CD4-positive, alpha-beta T cell (primary cell): ENCODE measurements around the gene COG5. TPM values are rescaled to one million over a fixed set of nuclear protein-coding genes. Genes with fewer than 3 reads are reported as not detected.

Experiments
- ATAC-seq: fragments of 200-7000 bp; cut with Tn5 transposase; one replicate; pipeline ENCODE4 v1.10.0; 2022; ENCODE audit warnings: mild to moderate bottlenecking; ENCODE audit not compliant: poor library complexity
- CTCF ChIA-PET: fragments of 350-600 bp; sonication (Branson Sonifier 250); formaldehyde crosslinking; loops from one replicate; lab custom pipeline; 2021; ENCODE audit warnings: antibody characterized with exemption, inconsistent platforms; lab: Charles Lee
- POLR2A ChIA-PET: fragments of 350-600 bp; sonication (Branson Sonifier 250); formaldehyde crosslinking; loops from one replicate; lab custom pipeline; 2021; ENCODE audit warnings: antibody characterized with exemption, inconsistent platforms; lab: Charles Lee
- DNase-seq, 14 experiments: peaks; one replicate each; pipeline ENCODE4 v3.0.0-alpha.2; 2013 to 2020; ENCODE audit warnings: mixed read lengths in 2 of 14
- H3K27ac ChIP-seq, 2 donors: one replicate each; pipeline versions ENCODE4 v1.5.1 to v1.7.0; 2013; ENCODE audit warnings: low read length in 2 of 2, low read depth in 1 of 2, mild to moderate bottlenecking in 1 of 2
- H3K27me3 ChIP-seq, 2 experiments: 1 replicate in 1 of 2; 2 replicates in 1 of 2; pipeline versions ENCODE4 v1.6.1 to v1.7.0; 2013; ENCODE audit warnings: low read length in 2 of 2, control low read depth in 1 of 2, mild to moderate bottlenecking in 1 of 2, moderate library complexity in 1 of 2; ENCODE audit not compliant: insufficient read depth in 2 of 2, control insufficient read depth in 1 of 2
- H3K36me3 ChIP-seq: one replicate; pipeline ENCODE4 v1.6.1; 2013; ENCODE audit warnings: low read length, control low read depth; ENCODE audit not compliant: insufficient read depth
- H3K4me1 ChIP-seq: one replicate; pipeline ENCODE4 v1.6.1; 2013; ENCODE audit warnings: low read length, control low read depth; ENCODE audit not compliant: insufficient read depth
- H3K4me3 ChIP-seq: one replicate; pipeline ENCODE4 v1.5.1; 2013; ENCODE audit warnings: mild to moderate bottlenecking, low read length, moderate library complexity
- H3K9me3 ChIP-seq, 2 experiments: 1 replicate in 1 of 2; 2 replicates in 1 of 2; pipeline versions ENCODE4 v1.6.1 to v1.7.0; 2013; ENCODE audit warnings: low read length in 2 of 2, mild to moderate bottlenecking in 2 of 2, control low read depth in 1 of 2, moderate library complexity in 1 of 2; ENCODE audit not compliant: control insufficient read depth in 1 of 2, insufficient read depth in 1 of 2
- H3K27ac Mint-ChIP-seq: one replicate; pipeline ENCODE4 v1.8.0; 2020; ENCODE audit warnings: mixed read lengths
- H3K27me3 Mint-ChIP-seq: one replicate; pipeline ENCODE4 v1.8.0; 2021; ENCODE audit warnings: mixed read lengths
- H3K36me3 Mint-ChIP-seq: one replicate; pipeline ENCODE4 v1.8.0; 2021; ENCODE audit warnings: low read depth, mixed read lengths
- H3K4me1 Mint-ChIP-seq: one replicate; pipeline ENCODE4 v1.8.0; 2021; ENCODE audit warnings: low read depth, mixed read lengths
- H3K4me3 Mint-ChIP-seq: one replicate; pipeline ENCODE4 v1.8.0; 2020; ENCODE audit warnings: mild to moderate bottlenecking, mixed read lengths
- H3K9me3 Mint-ChIP-seq: one replicate; pipeline ENCODE4 v1.8.0; 2020; ENCODE audit warnings: mixed read lengths
- intact Hi-C, 2 experiments: fragments of 100-400 bp; cut with DNase I in 1 of 2; cut with micrococcal nuclease in 1 of 2; formaldehyde crosslinking; loops; one replicate each; pipeline versions ENCODE4 v1.15.1 to v1.9.0; 2023 to 2025; cut with DNase I, micrococcal nuclease
- total RNA-seq, 174 experiments: library from RNA in 2 of 174; stranded (reverse) in 2 of 174; gene quantifications; one replicate each; pipeline ENCODE4 v1.2.3 and lab custom pipeline; 2021 to 2026
- TF ChIP-seq, protein P1 (sequence below): fragments of 200-600 bp; IDR thresholded peaks from one replicate; pipeline ENCODE4 v1.8.0; 2022; ENCODE audit warnings: antibody characterized with exemption, mild to moderate bottlenecking

COG5 gene
- total RNA-seq, 2 experiments from 2014 or later = 43.4 to 44.5 TPM

DNA sequence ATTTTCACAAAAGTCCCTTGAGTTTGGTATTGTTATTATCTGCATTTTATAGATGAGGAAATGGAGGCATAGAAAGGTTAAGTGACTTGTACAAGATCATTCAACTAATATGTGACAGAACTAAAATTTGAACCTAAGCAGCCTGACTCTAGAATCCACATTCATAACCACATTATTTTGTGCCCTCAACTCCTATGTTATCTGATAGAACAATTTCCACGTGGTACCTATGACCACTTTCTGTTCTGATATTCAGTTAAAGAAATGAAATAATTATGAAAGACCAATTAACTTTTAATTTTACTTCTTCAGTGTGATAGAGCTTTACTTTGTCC lies 33.8 kb upstream of the COG5 start:
- Mint-ChIP-seq H3K4me1 (no peaks in the 10 kb centered on the region), H3K27ac (no peak overlapping the region), H3K4me3 (no peak overlapping the region), H3K27me3 (no peaks in the 10 kb centered on the region), H3K9me3 (no peaks in the 10 kb centered on the region), H3K36me3 (peaks cover 51% of the 10 kb centered on the region)
- no peaks in the 10 kb centered on the region for H3K4me1 ChIP-seq
- no peaks in the 10 kb centered on the region for H3K27me3 ChIP-seq
- ATAC-seq (no peak), DNase-seq (no peak)
- intact Hi-C loops = no loop called here
- no peak overlapping the region for H3K4me3 ChIP-seq
- TF ChIP-seq, protein P1, sequence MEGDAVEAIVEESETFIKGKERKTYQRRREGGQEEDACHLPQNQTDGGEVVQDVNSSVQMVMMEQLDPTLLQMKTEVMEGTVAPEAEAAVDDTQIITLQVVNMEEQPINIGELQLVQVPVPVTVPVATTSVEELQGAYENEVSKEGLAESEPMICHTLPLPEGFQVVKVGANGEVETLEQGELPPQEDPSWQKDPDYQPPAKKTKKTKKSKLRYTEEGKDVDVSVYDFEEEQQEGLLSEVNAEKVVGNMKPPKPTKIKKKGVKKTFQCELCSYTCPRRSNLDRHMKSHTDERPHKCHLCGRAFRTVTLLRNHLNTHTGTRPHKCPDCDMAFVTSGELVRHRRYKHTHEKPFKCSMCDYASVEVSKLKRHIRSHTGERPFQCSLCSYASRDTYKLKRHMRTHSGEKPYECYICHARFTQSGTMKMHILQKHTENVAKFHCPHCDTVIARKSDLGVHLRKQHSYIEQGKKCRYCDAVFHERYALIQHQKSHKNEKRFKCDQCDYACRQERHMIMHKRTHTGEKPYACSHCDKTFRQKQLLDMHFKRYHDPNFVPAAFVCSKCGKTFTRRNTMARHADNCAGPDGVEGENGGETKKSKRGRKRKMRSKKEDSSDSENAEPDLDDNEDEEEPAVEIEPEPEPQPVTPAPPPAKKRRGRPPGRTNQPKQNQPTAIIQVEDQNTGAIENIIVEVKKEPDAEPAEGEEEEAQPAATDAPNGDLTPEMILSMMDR = no peak
- ChIA-PET CTCF (no interaction called here), POLR2A (no interaction called here)
- no peaks in the 10 kb centered on the region for H3K9me3 ChIP-seq
- peaks cover 8% of the 10 kb centered on the region for H3K36me3 ChIP-seq
- H3K27ac ChIP-seq = no peak overlapping the region

DNA sequence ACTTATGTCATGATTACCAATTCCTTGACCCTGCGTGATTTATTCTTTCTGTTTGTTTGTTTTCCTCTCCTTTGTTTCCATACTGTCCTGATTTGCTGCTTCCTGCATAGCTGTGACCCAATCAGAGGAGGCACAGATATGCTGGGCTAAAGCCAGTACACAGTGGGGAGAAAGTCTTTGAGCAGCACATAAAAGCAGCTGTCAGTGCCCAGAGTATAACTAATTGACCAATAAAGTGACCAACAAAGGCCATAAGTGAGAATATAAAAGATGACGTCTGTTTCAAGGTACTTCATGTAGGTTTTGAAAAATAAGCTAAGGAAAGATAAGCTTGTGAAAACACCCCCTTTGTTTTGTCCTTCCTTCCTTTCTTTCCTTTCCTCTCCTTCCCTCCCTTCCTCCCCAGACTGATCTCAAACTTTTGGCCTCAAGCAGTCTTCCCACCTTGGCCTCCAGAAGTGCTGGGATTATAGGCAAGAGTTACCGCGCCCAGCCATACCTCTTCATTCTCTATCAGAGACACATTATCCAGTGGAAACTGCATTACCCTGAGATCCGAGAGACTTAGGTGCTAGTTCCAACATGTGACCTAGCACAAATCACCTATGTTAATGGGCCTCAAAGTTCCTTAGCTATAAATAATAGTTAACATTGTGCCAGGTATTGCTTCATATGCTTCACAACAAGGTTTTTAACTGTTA lies 33.3 kb upstream of the COG5 start:
- TF ChIP-seq, protein P1 = no peak
- ATAC-seq (no peak), DNase-seq (no peak)
- peaks cover 8% of the 10 kb centered on the region for H3K36me3 ChIP-seq
- H3K27ac ChIP-seq = no peak overlapping the region
- ChIA-PET CTCF (interaction anchor here (1.2 kb wide), 1 partner anchor 9 kb away, joined by 3 read pairs; no protein-coding TSS in a partner anchor), POLR2A (no interaction called here)
- Mint-ChIP-seq H3K4me1 (no peaks in the 10 kb centered on the region), H3K4me3 (no peak overlapping the region), H3K27ac (no peak overlapping the region), H3K27me3 (no peaks in the 10 kb centered on the region), H3K9me3 (no peaks in the 10 kb centered on the region), H3K36me3 (peaks cover 46% of the 10 kb centered on the region)
- no peaks in the 10 kb centered on the region for H3K9me3 ChIP-seq
- H3K27me3 ChIP-seq = no peaks in the 10 kb centered on the region
- intact Hi-C loops = no loop called here
- no peak overlapping the region for H3K4me3 ChIP-seq
- no peaks in the 10 kb centered on the region for H3K4me1 ChIP-seq

DNA sequence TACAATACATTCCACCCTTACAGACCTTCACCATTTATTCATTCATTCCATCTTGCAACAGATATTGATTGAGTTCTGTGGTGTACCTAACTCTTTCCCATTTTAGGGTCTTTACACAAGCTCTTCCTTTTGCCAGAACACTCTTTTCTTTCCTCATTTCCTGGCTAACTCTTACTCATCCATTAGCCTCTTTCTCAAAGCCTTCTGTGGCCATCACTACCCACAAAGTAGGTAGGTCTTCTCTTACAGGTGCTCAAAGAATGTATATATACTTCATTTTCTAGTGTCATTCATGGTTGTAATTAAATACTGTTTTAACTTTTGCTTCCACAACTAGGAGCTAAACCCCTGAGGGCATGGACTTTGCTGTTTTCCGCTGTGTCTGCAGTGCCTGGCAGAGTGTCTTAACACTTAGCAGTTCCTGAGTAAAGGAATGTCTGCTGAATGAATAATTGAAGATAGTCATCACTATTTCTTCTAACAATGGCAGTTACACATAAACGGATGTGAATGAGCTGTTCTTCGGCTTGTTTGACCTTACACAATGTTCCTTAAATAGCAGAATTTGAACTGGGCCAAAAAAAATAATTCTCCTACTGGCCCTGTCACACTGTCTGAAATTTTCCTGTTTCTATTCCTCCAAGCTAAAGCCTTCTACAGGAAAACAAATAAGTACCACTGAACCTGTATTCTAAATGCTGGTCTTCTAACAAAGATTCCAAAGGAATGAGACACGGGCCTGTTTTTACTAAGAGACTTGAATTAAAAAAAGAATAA lies 31.4 kb upstream of the COG5 start:
- no peaks in the 10 kb centered on the region for H3K9me3 ChIP-seq
- H3K9me3 Mint-ChIP-seq = no peaks in the 10 kb centered on the region
- H3K27me3 Mint-ChIP-seq = no peaks in the 10 kb centered on the region
- H3K4me3 ChIP-seq = no peak overlapping the region
- H3K27me3 ChIP-seq = no peaks in the 10 kb centered on the region
- no peak overlapping the region for H3K4me3 Mint-ChIP-seq
- H3K27ac Mint-ChIP-seq = no peak overlapping the region
- H3K4me1 Mint-ChIP-seq = no peaks in the 10 kb centered on the region
- ATAC-seq (no peak), DNase-seq (no peak)
- intact Hi-C loops = no loop called here
- H3K36me3 Mint-ChIP-seq = peaks cover 28% of the 10 kb centered on the region
- ChIA-PET CTCF (no interaction called here), POLR2A (no interaction called here)
- no peaks in the 10 kb centered on the region for H3K4me1 ChIP-seq
- H3K27ac ChIP-seq = no peak overlapping the region
- H3K36me3 ChIP-seq = peaks cover 8% of the 10 kb centered on the region
- TF ChIP-seq, protein P1 = no peak
